GM23248 (cell line): ENCODE results near the gene CDC42EP4. TPM values are rescaled to one million over a fixed set of nuclear protein-coding genes. Genes with fewer than 3 reads are reported as not detected.
A peak's percentile ranks its signal among the peaks of the same experiment; 100 is the strongest.

Source experiments
- DNase-seq: peaks from one replicate; pipeline ENCODE4 v3.0.0-alpha.2; 2015
- H2AFZ ChIP-seq: fragments of 200-600 bp; sonication (generic); 2 replicates; pipeline ENCODE4 v1.6.1; 2016; ENCODE audit warnings: antibody characterized with exemption
- H3F3A ChIP-seq: fragments of 200-600 bp; sonication (generic); 2 replicates; pipeline ENCODE4 v1.6.1; 2016; ENCODE audit warnings: mild to moderate bottlenecking, antibody characterized with exemption, mixed run types; ENCODE audit not compliant: insufficient read depth
- H3K27ac ChIP-seq: fragments of 200-600 bp; sonication (generic); 2 replicates; pipeline ENCODE4 v1.5.1; 2016; ENCODE audit warnings: mild to moderate bottlenecking
- H3K27me3 ChIP-seq: fragments of 200-600 bp; sonication (generic); replicated peaks from 2 replicates; pipeline ENCODE4 v1.6.1; 2016; ENCODE audit warnings: mild to moderate bottlenecking; ENCODE audit not compliant: insufficient read depth
- H3K36me3 ChIP-seq: fragments of 200-600 bp; sonication (generic); 2 replicates; pipeline ENCODE4 v1.6.1; 2016; ENCODE audit warnings: low read depth, mild to moderate bottlenecking
- H3K4me1 ChIP-seq: fragments of 200-600 bp; sonication (generic); 2 replicates; pipeline ENCODE4 v1.6.1; 2016; ENCODE audit warnings: mild to moderate bottlenecking; ENCODE audit not compliant: insufficient read depth
- H3K4me2 ChIP-seq: fragments of 200-600 bp; sonication (generic); one replicate; pipeline ENCODE4 v1.6.1; 2016; ENCODE audit warnings: mild to moderate bottlenecking; ENCODE audit not compliant: unreplicated experiment
- H3K4me3 ChIP-seq: fragments of 200-600 bp; sonication (generic); 2 replicates; pipeline ENCODE4 v1.5.1; 2016; ENCODE audit warnings: mild to moderate bottlenecking
- H3K79me2 ChIP-seq: fragments of 200-600 bp; sonication (generic); 2 replicates; pipeline ENCODE4 v1.6.1; 2016; ENCODE audit warnings: mild to moderate bottlenecking; ENCODE audit not compliant: insufficient read depth
- H3K9ac ChIP-seq: fragments of 200-600 bp; sonication (generic); 2 replicates; pipeline ENCODE4 v1.6.1; 2016; ENCODE audit warnings: mild to moderate bottlenecking
- H3K9me2 ChIP-seq: fragments of 200-600 bp; sonication (generic); 2 replicates; pipeline ENCODE4 v1.6.1; 2016; ENCODE audit warnings: mixed run types, mild to moderate bottlenecking, moderate library complexity; ENCODE audit not compliant: insufficient read depth
- H3K9me3 ChIP-seq: fragments of 200-600 bp; sonication (generic); one replicate; pipeline ENCODE4 v1.6.1; 2017; ENCODE audit warnings: low read depth
- H4K20me1 ChIP-seq: fragments of 200-600 bp; sonication (generic); 2 replicates; pipeline ENCODE4 v1.6.0; 2016; ENCODE audit not compliant: insufficient read depth
- EZH2 ChIP-seq: fragments of 200-600 bp; sonication (generic); IDR thresholded peaks from 2 replicates; pipeline ENCODE4 v1.6.1; 2018; ENCODE audit warnings: antibody characterized with exemption, mild to moderate bottlenecking; ENCODE audit not compliant: insufficient read depth, poor library complexity, severe bottlenecking
- EZH2phosphoT487 ChIP-seq: fragments of 200-600 bp; sonication (generic); IDR thresholded peaks from 2 replicates; pipeline ENCODE4 v1.6.1; 2018; ENCODE audit warnings: antibody characterized with exemption, moderate library complexity, mild to moderate bottlenecking, low read depth; ENCODE audit not compliant: insufficient read depth
- WGBS, 2 experiments: methylation state at CpG; one replicate each; pipeline ENCODE4 v1.1.6; 2015 to 2017; ENCODE audit warnings: low lambda C conversion rate in 2 of 2, low coverage in 1 of 2; ENCODE audit errors: missing lambda C conversion rate in 2 of 2; 5-methylcytosine and 5-hydroxymethylcytosine counted together
- in situ Hi-C: fragments of 300-500 bp; cut with MboI; formaldehyde crosslinking; loops from 2 replicates; pipeline ENCODE4 v1.15.0; 2020
- polyA plus RNA-seq: library from polyadenylated mRNA; unstranded; fragments of >200 nt; fragmentation: Nextera tagmentation; extraction: Ambion mirVana; gene quantifications from 2 replicates; pipeline ENCODE4 v1.2.1, GENCODE V29; 2016
- total RNA-seq: library from RNA; depleted of rRNA; stranded (reverse); fragments of >200 nt; shearing (Covaris generic); gene quantifications from 2 replicates; pipeline ENCODE4 v1.2.3, GENCODE V29; 2014

The CDC42EP4 gene
- total and polyA plus RNA-seq, 2 experiments from 2014 or later = 31.2 to 34.6 TPM

GRCh38 chr17:73347351-73347750, 35.5 kb upstream of the CDC42EP4 start:
- H3K27ac ChIP-seq = no peak overlapping the region
- H3F3A ChIP-seq = no peaks in the 10 kb centered on the region
- H3K27me3 ChIP-seq = no peaks in the 10 kb centered on the region
- in situ Hi-C loops = no loop called here
- no peaks in the 10 kb centered on the region for H3K79me2 ChIP-seq
- TF ChIP-seq EZH2 = no peak
- TF ChIP-seq EZH2phosphoT487 = no peak
- H3K9me3 ChIP-seq = no peaks in the 10 kb centered on the region
- 0 out of 2 replicates have a peak overlapping the region, but pooled peaks have one; percentile 29 for H2AFZ ChIP-seq
- H3K36me3 ChIP-seq = no peaks in the 10 kb centered on the region
- no peak overlapping the region for H3K4me2 ChIP-seq
- H3K4me1 ChIP-seq = peaks cover 14% of the 10 kb centered on the region
- no peaks in the 10 kb centered on the region for H3K9me2 ChIP-seq
- H3K9ac ChIP-seq = no peak overlapping the region
- WGBS, 2 experiments = 15 to 30% methylated on average over 3 to 5 of the region's 5 CpGs
- H3K4me3 ChIP-seq = no peak overlapping the region
- H4K20me1 ChIP-seq = no peaks in the 10 kb centered on the region
- DNase-seq = peak; percentile 52

- Histone ChIP-seq H3K9me2 (no peaks in the 10 kb centered on the region), H3K79me2 (no peaks in the 10 kb centered on the region), H3K9ac (no peak overlapping the region), H3K4me3 (no peak overlapping the region), H4K20me1 (no peaks in the 10 kb centered on the region), H3K27ac (no peak overlapping the region), H2AFZ (no peak overlapping the region), H3K27me3 (no peaks in the 10 kb centered on the region), H3K9me3 (no peaks in the 10 kb centered on the region), H3F3A (peaks cover 4% of the 10 kb centered on the region; the same call in 1 of the 2 replicates), H3K4me1 (peaks cover 22% of the 10 kb centered on the region), H3K4me2 (no peak overlapping the region), H3K36me3 (no peaks in the 10 kb centered on the region)
- no peak for TF ChIP-seq EZH2phosphoT487
- no peak for TF ChIP-seq EZH2
- DNase-seq = no peak
- WGBS, 2 experiments = 83 to 85% methylated on average over 12 of the region's 12 CpGs
- in situ Hi-C loops = no loop called here
These were observed 34.8 kb upstream of the CDC42EP4 start for GRCh38 chr17:73346501-73347162.

DNA sequence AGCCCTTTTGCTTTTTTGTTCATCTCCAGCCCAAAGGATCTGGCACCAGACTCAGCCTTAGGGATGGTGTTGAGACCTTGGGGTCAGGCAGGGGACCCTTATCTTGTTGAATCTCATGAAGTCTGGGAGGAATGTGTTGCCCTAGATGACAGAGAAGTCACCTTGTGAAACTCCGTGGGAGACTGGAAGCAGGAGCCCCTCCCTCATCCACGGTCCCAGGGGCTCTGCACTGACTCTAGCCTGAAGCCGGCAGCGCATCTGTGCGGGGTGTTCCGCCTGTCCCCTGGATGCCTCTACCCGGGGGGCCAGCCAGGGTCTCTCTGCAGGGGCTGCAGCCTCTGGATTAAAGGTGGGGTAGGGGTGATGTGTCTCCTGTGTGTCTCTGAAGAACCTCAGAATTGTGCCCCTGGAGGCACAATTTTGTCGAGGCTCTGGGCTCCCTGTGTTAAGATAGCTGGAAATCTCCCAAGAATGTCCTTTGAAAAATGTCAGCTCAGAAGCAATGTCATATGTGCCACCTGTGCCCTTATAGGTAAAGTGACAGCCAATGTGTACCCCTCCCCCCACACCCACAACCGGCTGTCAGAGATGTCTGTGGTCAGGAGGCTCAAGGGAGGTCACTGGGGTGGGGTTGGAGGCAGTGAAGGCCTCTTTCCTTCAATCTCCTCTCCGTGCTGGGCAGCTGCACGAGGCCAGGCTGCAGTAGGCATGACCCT, 32.1 kb upstream of the CDC42EP4 start:
- peak; percentile 23 for DNase-seq
- Histone ChIP-seq H3K4me3 (peak overlapping the region; percentile 59; the same call in 1 of the 2 replicates), H3K27me3 (no peaks in the 10 kb centered on the region), H3K4me1 (peaks cover 36% of the 10 kb centered on the region), H3K79me2 (no peaks in the 10 kb centered on the region), H3K9me3 (no peaks in the 10 kb centered on the region), H3K9me2 (no peaks in the 10 kb centered on the region), H3K27ac (0 out of 2 replicates have a peak overlapping the region, but pooled peaks have one; percentile 43), H3K9ac (peak overlapping the region; percentile 63), H3K36me3 (no peaks in the 10 kb centered on the region), H3K4me2 (peak overlapping the region; percentile 77), H3F3A (peaks cover 18% of the 10 kb centered on the region), H4K20me1 (no peaks in the 10 kb centered on the region), H2AFZ (peak overlapping the region; percentile 92)
- 51 to 55% methylated on average over 11 of the region's 11 CpGs for WGBS, 2 experiments
- no peak for TF ChIP-seq EZH2phosphoT487
- in situ Hi-C loops = no loop called here

- H3F3A ChIP-seq = peaks cover 18% of the 10 kb centered on the region
- H3K79me2 ChIP-seq = no peaks in the 10 kb centered on the region
- TF ChIP-seq EZH2 (no peak), EZH2phosphoT487 (no peak)
- peak overlapping the region; percentile 92 for H2AFZ ChIP-seq
- H3K27me3 ChIP-seq = no peaks in the 10 kb centered on the region
- H3K4me3 ChIP-seq = peak overlapping the region; percentile 59
- peaks cover 39% of the 10 kb centered on the region for H3K4me1 ChIP-seq
- no peaks in the 10 kb centered on the region for H3K9me3 ChIP-seq
- WGBS, 2 experiments = 1 to 4% methylated on average over 17 of the region's 17 CpGs
- H4K20me1 ChIP-seq = no peaks in the 10 kb centered on the region
- no peaks in the 10 kb centered on the region for H3K9me2 ChIP-seq
- H3K9ac ChIP-seq = peak overlapping the region; percentile 63
- H3K27ac ChIP-seq = peak overlapping the region; percentile 43
- DNase-seq = peak; percentile 90
- in situ Hi-C loops = no loop called here
- H3K36me3 ChIP-seq = no peaks in the 10 kb centered on the region
- peak overlapping the region; percentile 77 for H3K4me2 ChIP-seq
These were observed 31.4 kb upstream of the CDC42EP4 start for GRCh38 chr17:73343168-73343634.
